Measurements from ENCODE around the gene TGFB2. TPM values are rescaled to one million over a fixed set of nuclear protein-coding genes. Genes with fewer than 3 reads are reported as not detected.
"Not testable (repeated sequence)": the region's sequence is repeated elsewhere in the genome, so short reads cannot be mapped to it uniquely, and the experiment has no call there.

The TGFB2 gene
- polyA plus RNA-seq (ENCODE audit: insufficient read length in 4 of 4): 10 to 100 TPM; 12.8 to 17.9 (median 15.3) TPM

- no peak for DNase-seq (ENCODE audit: low read depth in 4 of 4, low spot score in 3 of 4)
Measured at GRCh38 chr1:218344814-218345672, at the start of gene TGFB2. TGFB2 (plus strand) TSS chr1:218345336; CDS start chr1:218346702, 1,366 bp downstream.

- DNase-seq (ENCODE audit: low read depth in 4 of 4, low spot score in 3 of 4): no peak
Measured at GRCh38 chr1:218296162-218296561, 49.0 kb upstream of the TGFB2 start.

- no peak for DNase-seq (ENCODE audit: low read depth in 4 of 4, low spot score in 3 of 4)
Measured at GRCh38 chr1:218297461-218297860, 47.7 kb upstream of the TGFB2 start.

GRCh38 chr1:218297867-218298266 lies 47.3 kb upstream of the TGFB2 start:
- no peak for DNase-seq (ENCODE audit: low read depth in 4 of 4, low spot score in 3 of 4)

DNA sequence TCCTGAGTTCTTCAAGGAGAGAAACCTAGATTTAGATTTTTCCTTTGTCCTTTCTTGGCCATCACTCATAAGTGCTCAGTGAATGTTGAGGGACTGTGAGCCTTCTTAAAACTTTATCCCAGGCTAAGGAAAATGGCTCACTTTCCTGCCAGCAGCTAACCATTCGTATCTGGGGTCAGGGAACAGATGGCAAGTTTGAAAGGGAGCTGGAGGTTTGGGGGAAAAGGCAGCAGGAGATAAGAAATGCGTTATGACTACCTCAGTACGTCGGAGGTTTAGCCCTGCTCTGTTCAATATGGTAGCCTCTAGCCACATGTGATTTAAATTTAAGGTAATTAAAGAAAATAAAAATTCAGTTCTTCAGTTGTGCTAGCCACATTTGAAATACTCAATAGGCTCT lies 46.7 kb upstream of the TGFB2 start:
- DNase-seq (ENCODE audit: low read depth in 4 of 4, low spot score in 3 of 4): no peak

DNA sequence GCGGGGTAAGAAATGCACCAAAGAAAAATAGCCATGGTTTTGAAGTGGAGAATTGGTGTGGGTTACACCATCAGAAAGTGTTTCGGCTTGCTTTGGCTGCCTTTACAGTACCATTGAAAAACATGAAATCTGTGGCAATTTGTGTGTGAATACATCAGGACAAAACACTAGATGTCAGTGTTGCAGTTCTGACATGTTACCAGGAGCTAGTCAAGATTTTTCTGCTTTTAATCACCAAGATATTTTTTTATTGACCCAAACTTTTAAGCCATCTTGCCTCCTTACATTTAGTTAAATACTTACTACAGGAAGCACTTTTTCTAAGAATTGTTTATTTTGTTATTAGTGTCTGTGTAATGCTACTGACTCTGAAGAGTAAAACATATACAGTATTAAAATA lies 45.7 kb upstream of the TGFB2 start:
- no peak for DNase-seq (ENCODE audit: low read depth in 4 of 4, low spot score in 3 of 4)

DNA sequence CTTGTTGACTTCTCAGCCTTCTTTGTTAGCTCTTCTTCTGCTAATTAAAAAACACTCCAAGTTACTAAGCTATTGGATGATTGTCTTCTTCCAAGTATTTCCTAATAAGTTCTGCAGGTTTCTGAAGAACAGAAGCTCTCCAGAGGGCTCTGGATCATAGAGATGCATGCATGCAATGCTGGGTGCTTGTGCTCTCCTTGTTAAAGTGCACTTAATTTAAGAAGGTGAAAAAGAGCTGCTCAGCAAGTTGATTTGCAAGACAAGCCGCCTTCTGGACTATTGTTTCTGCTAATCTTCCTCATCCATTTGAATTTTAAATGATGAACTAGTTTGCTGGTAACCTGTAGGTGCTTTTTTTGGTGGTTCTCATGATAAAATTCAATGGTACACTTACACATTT lies 43.9 kb upstream of the TGFB2 start:
- no peak for DNase-seq (ENCODE audit: low read depth in 4 of 4, low spot score in 3 of 4)

DNA sequence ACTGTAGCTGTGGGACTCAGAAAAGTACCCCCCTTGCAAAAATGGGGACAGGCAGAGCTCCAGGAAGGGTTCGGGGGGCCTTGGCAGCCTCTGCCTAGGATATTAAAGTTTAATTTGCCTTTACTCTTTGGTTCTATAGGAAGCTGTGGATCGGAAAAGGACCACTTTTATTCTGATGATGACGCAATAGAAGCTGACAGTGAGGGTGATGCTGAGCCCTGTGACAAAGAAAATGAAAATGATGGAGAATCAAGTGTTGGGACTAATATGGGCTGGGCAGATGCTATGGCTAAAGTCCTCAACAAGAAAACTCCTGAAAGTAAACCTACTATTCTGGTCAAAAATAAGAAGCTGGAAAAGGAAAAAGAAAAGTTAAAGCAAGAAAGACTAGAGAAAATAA lies 43.0 kb upstream of the TGFB2 start:
- no peak for DNase-seq (ENCODE audit: low read depth in 4 of 4, low spot score in 3 of 4)

DNA sequence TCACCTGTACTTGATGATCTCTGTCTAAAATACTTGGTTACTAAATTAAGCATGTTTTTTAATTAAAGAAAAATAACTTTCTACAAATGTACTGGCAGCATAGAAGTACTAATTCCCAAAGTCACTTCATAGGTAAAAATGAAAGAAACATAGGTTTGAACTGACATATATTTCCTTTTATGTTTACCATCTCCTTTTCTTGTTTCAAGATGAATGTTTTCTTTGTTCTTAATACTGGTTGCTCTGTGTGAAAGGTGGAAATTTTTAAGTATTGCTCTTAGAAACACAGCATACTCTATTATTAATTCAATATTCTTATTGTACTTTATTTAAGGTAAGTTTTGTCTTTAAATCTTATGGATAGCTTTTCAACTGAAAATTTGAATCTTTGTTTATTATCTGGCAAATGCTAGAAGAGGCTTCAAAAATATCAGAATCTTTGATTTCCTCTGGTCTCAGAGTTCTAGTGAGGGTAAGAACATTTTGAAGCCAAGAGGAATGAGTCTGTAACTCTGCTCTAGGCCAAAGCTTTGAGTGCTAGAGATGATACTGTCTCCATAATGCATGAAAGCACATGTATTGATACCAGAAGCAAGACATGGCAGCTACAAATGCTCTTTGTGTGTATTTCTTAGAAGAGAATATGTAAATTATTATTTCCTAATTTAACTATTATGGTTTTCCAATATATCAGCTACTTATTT lies 41.8 kb upstream of the TGFB2 start:
- DNase-seq (ENCODE audit: low read depth in 4 of 4, low spot score in 3 of 4): no peak

- no peak for DNase-seq (ENCODE audit: low read depth in 4 of 4, low spot score in 3 of 4)
Measured at GRCh38 chr1:218304281-218305039, 40.7 kb upstream of the TGFB2 start.

- DNase-seq (ENCODE audit: low read depth in 4 of 4, low spot score in 3 of 4): no peak
Measured at GRCh38 chr1:218305472-218306064, 39.6 kb upstream of the TGFB2 start.

- DNase-seq (ENCODE audit: low read depth in 4 of 4, low spot score in 3 of 4): no peak
Measured at GRCh38 chr1:218312509-218312908, 32.6 kb upstream of the TGFB2 start.

GRCh38 chr1:218314316-218314715 lies 30.8 kb upstream of the TGFB2 start:
- no peak for DNase-seq (ENCODE audit: low read depth in 4 of 4, low spot score in 3 of 4)

- DNase-seq (ENCODE audit: low read depth in 4 of 4, low spot score in 3 of 4): no peak
Measured at GRCh38 chr1:218315638-218316037, 29.5 kb upstream of the TGFB2 start.

GRCh38 chr1:218317061-218317460 lies 28.1 kb upstream of the TGFB2 start:
- no peak for DNase-seq (ENCODE audit: low read depth in 4 of 4, low spot score in 3 of 4)

DNA sequence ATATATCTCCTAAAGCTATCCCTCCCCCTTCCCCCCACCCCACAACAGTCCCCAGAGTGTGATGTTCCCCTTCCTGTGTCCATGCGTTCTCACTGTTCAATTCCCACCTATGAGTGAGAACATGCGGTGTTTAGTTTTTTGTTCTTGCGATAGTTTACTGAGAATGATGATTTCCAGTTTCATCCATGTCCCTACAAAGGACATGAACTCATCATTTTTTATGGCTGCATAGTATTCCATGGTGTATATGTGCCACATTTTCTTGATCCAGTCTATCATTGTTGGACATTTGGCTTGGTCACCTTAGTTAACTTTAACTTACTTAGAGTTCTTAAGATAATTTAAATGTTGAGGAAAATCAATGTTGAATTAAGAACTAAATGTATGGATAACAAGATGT lies 25.0 kb upstream of the TGFB2 start:
- DNase-seq (ENCODE audit: low read depth in 4 of 4, low spot score in 3 of 4): not testable (repeated sequence)

- no peak for DNase-seq (ENCODE audit: low read depth in 4 of 4, low spot score in 3 of 4)
Measured at GRCh38 chr1:218322762-218323161, 22.4 kb upstream of the TGFB2 start.

DNA sequence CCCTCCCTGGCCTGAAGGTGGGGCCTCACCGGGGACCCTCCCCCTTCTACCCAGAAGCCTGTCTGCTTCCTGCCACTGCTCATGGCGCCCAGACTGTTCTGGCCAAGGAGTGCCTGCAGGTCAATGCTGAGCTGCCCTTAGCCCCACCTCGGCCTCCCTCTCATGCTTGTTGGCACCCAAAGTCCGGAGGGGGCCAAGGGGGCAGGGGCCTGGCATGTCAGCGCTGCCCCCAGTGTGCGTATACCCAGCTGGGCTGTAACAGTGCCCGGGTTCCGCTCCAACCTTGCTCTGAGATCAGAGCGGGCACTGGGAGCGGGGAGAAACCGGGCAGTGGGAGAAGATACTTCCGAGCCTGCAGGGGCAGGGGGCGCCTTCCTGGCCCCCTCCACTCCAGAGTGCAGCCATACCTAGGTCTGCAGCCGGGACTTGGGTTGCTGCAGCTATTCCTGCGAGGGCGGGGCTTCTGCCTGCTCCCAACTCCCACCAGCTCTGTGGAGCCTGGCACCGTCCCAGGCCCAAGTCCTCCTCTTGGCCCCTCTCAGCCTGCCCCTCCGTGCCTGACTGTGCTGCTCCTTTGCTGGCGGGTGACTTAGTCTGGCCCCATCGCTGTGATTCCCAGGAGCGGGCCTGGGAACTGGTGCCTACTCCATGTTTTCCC lies 21.4 kb upstream of the TGFB2 start:
- DNase-seq (ENCODE audit: low read depth in 4 of 4, low spot score in 3 of 4): no peak

DNA sequence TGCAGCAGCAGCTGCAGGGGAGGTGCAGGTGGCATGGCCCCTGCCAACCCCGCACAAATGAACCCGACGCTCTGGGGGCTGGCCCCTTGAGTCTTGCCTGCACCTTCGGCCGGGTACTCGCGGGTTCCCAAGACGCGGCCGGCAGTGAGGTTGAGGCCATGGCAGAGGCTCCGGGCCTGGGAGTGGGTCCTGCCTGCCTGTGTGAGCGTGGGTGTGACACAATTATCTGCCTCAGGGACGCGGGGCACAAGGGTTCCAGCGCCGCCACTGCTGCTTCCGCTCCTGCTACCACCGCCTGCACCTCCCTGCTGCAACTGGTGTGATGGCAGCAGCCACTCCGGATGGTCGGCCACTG lies 20.9 kb upstream of the TGFB2 start:
- DNase-seq (ENCODE audit: low read depth in 4 of 4, low spot score in 3 of 4): no peak

DNA sequence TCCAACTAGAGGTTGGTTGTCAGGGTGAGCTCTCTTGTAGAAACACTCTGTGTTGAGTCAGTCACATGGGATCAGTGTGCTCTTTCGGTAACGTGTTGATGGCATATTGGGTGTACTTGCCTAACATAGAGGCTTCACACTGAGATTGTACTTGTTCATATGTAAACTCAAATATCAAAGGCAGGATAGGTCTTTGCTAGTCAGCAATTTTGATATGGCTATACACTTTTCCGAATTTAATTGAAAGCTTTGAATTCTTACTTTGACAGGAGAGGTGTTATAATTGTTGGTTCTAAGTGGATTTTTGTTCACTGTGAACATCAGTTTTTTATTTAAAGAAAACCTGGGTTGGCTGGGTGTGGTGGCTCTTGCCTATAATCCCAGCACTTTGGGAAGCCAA lies 16.4 kb upstream of the TGFB2 start:
- DNase-seq (ENCODE audit: low read depth in 4 of 4, low spot score in 3 of 4): no peak
